HG02884 (cell line): ENCODE data around the gene APOC4.
A peak's percentile ranks its signal among the peaks of the same experiment; 100 is the strongest.
"Not testable (repeated sequence)": the region's sequence is repeated elsewhere in the genome, so short reads cannot be mapped to it uniquely, and the experiment has no call there.

ENCODE experiments used
- ATAC-seq: cut with Tn5 transposase; IDR thresholded peaks from one replicate; pipeline ENCODE4 v1.9.1; 2021; ENCODE audit warnings: mild to moderate bottlenecking, moderate library complexity; ENCODE audit not compliant: unreplicated experiment

APOC4 gene

DNA sequence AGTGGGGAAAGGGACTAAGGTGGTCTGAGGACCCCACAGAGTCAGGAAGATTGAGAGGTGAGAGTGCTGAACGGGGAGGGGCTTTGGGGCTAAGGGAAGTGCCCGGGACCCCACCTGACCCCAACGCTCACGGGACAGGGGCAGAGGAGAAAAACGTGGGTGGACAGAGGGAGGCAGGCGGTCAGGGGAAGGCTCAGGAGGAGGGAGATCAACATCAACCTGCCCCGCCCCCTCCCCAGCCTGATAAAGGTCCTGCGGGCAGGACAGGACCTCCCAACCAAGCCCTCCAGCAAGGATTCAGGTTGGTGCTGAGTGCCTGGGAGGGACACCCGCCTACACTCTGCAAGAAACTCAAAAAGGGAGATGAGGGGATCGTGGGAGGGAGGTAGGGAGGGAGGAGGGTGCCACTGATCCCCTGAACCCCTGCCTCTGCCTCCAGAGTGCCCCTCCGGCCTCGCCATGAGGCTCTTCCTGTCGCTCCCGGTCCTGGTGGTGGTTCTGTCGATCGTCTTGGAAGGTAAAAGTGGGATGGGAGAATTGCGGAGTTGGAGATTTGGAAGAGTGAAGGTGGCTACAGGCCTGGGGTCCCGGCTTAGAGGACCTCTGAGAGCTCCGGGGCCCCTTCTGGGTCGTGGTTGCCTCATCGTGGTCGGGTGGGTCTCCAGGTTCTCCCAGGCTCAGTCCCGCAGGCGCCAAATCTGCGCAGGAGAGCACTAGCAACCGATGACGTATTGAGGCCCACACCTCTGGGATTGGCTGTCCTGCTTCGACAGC, 27.4 kb upstream of the APOC4 start, which contains the start of gene APOC1:
TSS of gene APOC1 (plus strand) at position 176 of the 774 bp plus-strand sequence. CDS start at position 460, 284 bp downstream.
- ATAC-seq: peak; percentile 96

DNA sequence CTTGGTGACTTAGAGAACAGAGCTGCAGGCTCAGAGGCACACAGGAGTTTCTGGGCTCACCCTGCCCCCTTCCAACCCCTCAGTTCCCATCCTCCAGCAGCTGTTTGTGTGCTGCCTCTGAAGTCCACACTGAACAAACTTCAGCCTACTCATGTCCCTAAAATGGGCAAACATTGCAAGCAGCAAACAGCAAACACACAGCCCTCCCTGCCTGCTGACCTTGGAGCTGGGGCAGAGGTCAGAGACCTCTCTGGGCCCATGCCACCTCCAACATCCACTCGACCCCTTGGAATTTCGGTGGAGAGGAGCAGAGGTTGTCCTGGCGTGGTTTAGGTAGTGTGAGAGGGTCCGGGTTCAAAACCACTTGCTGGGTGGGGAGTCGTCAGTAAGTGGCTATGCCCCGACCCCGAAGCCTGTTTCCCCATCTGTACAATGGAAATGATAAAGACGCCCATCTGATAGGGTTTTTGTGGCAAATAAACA, 17.8 kb upstream of the APOC4 start:
- no peak for ATAC-seq

DNA sequence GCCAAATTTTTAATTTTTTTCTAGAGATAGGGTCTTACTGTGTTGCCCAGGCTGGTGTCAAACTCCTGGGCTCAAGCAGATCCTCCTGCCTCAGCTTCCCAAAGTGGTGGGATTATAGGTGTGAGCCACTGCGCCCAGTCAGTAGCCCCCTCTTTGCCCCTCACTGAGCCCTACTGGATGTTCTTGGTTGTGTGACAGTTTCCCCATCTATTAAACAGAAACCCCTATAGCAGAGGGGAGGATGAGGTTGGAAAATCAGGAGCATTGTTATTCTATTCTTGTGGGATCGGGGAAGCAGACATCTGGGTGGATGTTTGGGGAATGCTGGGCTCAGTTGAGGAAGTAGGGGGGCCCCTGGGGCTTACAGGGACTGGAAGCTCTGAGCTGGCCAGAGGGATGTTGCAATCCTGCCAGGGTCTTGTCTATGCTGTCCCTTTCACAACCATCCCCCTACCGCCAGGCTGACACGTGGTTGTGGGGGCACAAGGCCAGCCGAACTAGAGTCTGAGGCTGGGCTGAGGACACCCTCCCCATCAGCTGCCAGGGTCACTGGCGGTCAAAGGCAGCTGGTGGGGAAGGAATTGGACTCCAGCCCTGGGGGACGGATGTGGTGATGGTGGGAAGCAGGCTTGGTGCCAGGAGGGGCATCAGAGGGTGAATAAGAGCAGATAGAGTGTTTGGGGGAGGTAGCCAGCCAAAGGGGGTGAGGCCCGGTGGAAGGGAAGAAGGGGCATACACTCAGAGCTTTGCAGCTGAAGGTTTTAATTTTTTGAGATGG, 16.7 kb upstream of the APOC4 start:
- ATAC-seq: no peak

GRCh38 chr19:44926245-44927077, 15.6 kb upstream of the APOC4 start:
- not testable (repeated sequence) for ATAC-seq

- no peak for ATAC-seq
Observed at GRCh38 chr19:44927746-44928145, 14.3 kb upstream of the APOC4 start.

GRCh38 chr19:44930088-44930487, 11.9 kb upstream of the APOC4 start:
- no peak for ATAC-seq

- no peak for ATAC-seq
Observed at GRCh38 chr19:44931541-44931940, 10.5 kb upstream of the APOC4 start.

GRCh38 chr19:44939668-44940067, 2.4 kb upstream of the APOC4 start:
- no peak for ATAC-seq

- peak; percentile 52 for ATAC-seq
Observed at GRCh38 chr19:44943801-44944249, 1.8 kb downstream of the APOC4 start.

GRCh38 chr19:44947041-44947581, 5.1 kb downstream of the APOC4 start:
- ATAC-seq: no peak

DNA sequence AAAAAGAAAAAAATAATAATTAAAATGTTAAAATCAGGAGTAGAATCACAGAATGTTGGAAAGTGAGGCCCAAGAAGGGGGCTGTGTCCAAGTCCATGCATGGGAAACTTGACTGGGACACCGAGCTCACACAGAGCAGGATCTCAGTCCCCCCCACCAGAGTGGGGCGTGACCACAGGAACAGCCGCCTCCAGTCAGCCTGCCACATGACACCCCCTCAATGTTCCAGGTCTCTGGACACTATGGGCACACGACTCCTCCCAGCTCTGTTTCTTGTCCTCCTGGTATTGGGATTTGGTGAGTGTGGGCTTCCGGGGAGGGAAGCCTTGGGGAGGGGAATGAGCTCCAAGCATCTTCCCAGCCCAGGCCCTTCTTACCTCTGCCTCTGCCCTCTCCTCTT, 6.2 kb downstream of the APOC4 start:
- no peak for ATAC-seq

DNA sequence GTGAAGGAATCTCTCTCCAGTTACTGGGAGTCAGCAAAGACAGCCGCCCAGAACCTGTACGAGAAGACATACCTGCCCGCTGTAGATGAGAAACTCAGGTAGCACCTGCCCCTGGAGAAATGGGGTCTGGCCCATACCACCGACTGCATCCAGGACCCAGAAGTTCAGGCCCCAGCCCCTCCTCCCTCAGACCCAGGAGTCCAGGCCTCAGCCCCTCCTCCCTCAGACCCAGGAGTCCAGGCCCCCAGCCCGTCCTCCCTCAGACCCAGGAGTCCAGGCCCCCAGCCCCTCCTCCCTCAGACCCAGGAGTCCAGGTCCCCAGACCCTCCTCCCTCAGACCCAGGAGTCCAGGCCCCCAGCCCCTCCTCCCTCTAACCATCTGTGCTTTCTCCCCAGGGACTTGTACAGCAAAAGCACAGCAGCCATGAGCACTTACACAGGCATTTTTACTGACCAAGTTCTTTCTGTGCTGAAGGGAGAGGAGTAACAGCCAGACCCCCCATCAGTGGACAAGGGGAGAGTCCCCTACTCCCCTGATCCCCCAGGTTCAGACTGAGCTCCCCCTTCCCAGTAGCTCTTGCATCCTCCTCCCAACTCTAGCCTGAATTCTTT, 6.8 kb downstream of the APOC4 start:
- no peak for ATAC-seq

- no peak for ATAC-seq
Observed at GRCh38 chr19:44949550-44949949, 7.5 kb downstream of the APOC4 start.

DNA sequence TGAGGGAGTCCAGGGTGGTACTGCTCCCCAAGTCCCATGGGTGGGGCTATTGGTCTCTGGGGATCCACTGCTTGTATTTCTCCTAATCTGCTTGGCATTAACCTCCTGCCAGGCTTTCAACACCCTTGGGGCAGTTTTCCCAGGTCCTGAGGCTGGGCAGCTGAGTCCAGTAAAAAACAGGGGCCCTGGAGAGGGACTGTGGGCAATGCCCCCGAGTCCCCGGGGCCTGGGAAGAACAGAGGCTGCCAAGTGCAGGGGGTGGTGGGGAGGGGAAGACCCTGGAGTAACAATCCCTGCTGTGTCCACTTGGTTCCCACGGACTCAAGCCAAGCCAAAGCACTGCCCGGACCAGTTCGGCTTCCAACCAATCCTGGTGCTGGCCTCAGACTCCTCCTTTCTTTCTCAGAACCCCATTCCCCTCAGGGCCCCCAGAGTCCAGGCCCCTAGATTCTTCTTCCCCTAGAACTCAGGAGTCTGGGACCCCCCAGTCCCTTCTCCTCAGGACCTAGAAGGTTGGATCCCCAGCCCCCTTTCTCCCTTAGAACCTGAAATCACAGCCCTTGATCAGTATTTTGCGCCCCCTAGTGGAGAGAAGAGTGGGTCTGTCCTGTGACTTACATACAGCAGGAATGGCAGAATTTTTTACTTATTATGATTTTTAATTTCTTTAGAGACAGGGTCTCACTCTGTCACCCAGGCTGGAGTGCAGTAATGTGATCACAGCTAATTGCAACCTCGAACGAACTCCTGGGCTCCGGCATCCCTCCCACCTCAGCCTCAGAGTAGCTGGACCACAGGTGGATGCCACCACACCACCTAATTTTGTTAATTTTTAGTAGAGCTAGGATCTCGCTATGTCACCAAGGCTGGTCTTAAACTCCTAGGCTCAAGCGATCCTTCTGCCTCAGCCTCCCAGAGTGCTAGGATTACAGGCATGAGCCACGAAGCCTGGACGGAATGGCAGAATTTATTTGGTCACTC, 9.4 kb downstream of the APOC4 start:
- ATAC-seq: no peak

- ATAC-seq: no peak
Observed at GRCh38 chr19:44954278-44954648, 12.2 kb downstream of the APOC4 start.

- ATAC-seq: peak; percentile 63
Observed at GRCh38 chr19:44954649-44955504, 12.8 kb downstream of the APOC4 start, which contains the start of gene CLPTM1. TSS of gene CLPTM1 (plus strand) at chr19:44955380. CDS start at chr19:44955396, 16 bp downstream.

- ATAC-seq: peak; percentile 26
Observed at GRCh38 chr19:44955505-44956439, 13.7 kb downstream of the APOC4 start.
